SK-N-SH (cell line): ENCODE results near the gene TAPBP.
"Not testable (repeated sequence)": the region's sequence is repeated elsewhere in the genome, so short reads cannot be mapped to it uniquely, and the experiment has no call there.

Experiments
- EZH2phosphoT487 ChIP-seq: fragments of 200-600 bp; sonication (generic); IDR thresholded peaks from 2 replicates; pipeline ENCODE4 v1.6.1; 2017; ENCODE audit warnings: low read depth, mixed run types, mild to moderate bottlenecking, antibody characterized with exemption, moderate library complexity, borderline replicate concordance
- GATA2 ChIP-seq: sonication (generic); formaldehyde crosslinking; IDR thresholded peaks from 2 replicates; pipeline ENCODE4 v1.5.0; 2020; ENCODE audit warnings: mild to moderate bottlenecking, missing genetic modification reagents
- JUND ChIP-seq: IDR thresholded peaks from 2 replicates; pipeline ENCODE4 v1.4.0; 2012
- POLR2AphosphoS5 ChIP-seq: IDR thresholded peaks from 2 replicates; pipeline ENCODE4 v1.6.1; 2012; ENCODE audit warnings: low read depth, low read length
- RFX5 ChIP-seq: IDR thresholded peaks from 2 replicates; pipeline ENCODE4 v1.6.1; 2012; ENCODE audit warnings: mild to moderate bottlenecking, improper control_type of control experiment, low read length
- RXRA ChIP-seq: IDR thresholded peaks from 2 replicates; pipeline ENCODE4 v1.4.0; 2012; ENCODE audit warnings: low read depth, mild to moderate bottlenecking, borderline replicate concordance
- TF ChIP-seq, protein P1 (sequence below): fragments of 200-600 bp; sonication (generic); IDR thresholded peaks from 2 replicates; pipeline ENCODE4 v1.6.1; 2017; ENCODE audit warnings: antibody characterized with exemption, mild to moderate bottlenecking, moderate library complexity

- TF ChIP-seq GATA2 (CRISPR knock-in tag); POLR2AphosphoS5; EZH2phosphoT487; RXRA; JUND; RFX5: not testable (repeated sequence)
- TF ChIP-seq, protein P1, sequence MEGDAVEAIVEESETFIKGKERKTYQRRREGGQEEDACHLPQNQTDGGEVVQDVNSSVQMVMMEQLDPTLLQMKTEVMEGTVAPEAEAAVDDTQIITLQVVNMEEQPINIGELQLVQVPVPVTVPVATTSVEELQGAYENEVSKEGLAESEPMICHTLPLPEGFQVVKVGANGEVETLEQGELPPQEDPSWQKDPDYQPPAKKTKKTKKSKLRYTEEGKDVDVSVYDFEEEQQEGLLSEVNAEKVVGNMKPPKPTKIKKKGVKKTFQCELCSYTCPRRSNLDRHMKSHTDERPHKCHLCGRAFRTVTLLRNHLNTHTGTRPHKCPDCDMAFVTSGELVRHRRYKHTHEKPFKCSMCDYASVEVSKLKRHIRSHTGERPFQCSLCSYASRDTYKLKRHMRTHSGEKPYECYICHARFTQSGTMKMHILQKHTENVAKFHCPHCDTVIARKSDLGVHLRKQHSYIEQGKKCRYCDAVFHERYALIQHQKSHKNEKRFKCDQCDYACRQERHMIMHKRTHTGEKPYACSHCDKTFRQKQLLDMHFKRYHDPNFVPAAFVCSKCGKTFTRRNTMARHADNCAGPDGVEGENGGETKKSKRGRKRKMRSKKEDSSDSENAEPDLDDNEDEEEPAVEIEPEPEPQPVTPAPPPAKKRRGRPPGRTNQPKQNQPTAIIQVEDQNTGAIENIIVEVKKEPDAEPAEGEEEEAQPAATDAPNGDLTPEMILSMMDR = not testable (repeated sequence)
Observed at GRCh38 chr6:33275795-33276580, 37.9 kb downstream of the TAPBP start.
